ENCODE measurements around the gene ROBO3.

GRCh38 chr11:124842305-124842704 is 22.9 kb upstream of the ROBO3 start:
- TF ChIP-seq CTCF (IDR thresholded peaks at IDR 0.05) = no peak
- no peak for TF ChIP-seq POLR2A (IDR thresholded peaks at IDR 0.05)

All from thyroid gland (tissue), 4 donors.